ENCODE measurements around the gene SLC6A5. TPM values are rescaled to one million over a fixed set of nuclear protein-coding genes. Genes with fewer than 3 reads are reported as not detected.

SLC6A5 gene
- total RNA-seq, 1 experiment from 2014 or later: not detected

DNA sequence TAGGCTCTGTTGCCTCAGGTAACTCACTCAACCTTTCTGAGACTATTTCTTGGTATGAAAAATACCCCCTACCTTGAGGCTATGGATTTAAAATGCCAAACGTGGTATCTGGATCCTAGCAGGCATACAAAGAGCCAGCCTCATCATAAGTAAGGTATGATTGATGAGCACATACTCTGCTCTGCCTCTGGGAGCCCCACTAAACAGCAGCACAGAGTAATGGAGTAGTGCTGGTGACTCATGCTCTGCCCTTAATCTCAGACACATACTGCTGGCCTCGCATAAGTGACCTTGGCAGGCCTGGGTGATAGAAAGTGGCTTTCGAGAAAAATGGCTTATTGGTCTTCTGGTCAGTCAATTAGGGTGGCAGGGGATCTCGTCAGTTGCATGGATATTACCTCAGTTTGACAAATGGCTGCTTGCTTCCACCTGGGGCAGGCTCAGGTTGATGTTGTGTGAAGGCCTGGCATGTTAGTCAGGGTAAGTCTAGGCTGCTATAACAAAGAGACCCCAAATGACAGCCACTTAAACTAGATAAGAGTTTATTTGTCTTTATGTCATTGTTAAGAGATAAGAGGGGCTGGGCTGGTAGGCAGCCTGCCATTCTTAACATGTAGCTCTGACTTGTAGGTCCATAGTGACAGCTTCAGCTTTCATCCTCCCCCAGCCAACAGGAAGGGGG lies 15.2 kb upstream of the SLC6A5 start:
- Histone ChIP-seq H3K9me3 (replicated peaks) (no peaks in the 10 kb centered on the region), H3K4me1 (replicated peaks) (no peaks in the 10 kb centered on the region), H3K36me3 (no peaks in the 10 kb centered on the region), H3K4me3 (no peak overlapping the region), H3K27me3 (replicated peaks) (no peaks in the 10 kb centered on the region), H3K27ac (no peak overlapping the region)
- no peak for DNase-seq (ENCODE audit: low read depth in 1 of 2, low spot score in 2 of 2)

DNA sequence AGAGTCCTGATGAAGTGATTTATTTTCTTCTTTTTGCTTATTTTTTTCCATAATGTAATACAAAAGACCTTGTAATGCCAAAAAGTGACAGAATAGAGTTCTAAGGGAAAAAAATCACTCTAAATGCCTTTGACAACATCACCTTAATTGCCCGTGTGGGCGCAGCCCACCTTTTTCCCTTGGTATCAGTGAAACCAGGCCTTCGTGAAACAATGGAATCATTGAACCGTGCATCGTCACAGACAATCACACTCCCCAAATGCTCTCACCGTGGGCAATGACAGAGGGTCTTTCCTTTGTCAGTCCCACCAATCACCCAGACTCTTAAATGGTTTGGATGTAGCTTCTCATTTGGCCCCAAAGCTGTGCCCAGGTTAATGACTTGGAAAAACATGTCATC lies 9.6 kb upstream of the SLC6A5 start:
- no peak for DNase-seq (ENCODE audit: low read depth in 1 of 2, low spot score in 2 of 2)
- peaks cover 3% of the 10 kb centered on the region for H3K27me3 ChIP-seq (replicated peaks)

DNA sequence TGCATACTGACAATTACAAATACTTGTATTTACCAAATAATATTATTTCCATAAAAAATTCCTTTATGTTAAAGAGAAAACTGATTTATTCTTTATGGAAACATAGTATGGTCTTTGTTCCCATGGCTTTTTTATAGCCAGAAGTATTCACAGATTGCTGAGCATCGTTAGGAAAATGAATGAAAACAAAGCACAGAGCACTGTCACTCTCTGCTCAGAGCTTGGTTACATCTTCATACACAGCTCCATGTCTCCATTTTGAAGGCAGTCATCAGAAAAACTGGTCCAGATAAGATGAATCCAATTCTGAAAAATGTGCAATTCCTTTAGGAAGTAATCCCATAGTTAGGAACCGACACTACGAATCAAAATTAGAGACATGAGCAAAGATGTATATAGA lies 9.0 kb upstream of the SLC6A5 start:
- DNase-seq (ENCODE audit: low read depth in 1 of 2, low spot score in 2 of 2): no peak
- Histone ChIP-seq H3K36me3 (no peaks in the 10 kb centered on the region), H3K4me3 (no peak overlapping the region), H3K9me3 (replicated peaks) (no peaks in the 10 kb centered on the region), H3K27me3 (replicated peaks) (peaks cover 7% of the 10 kb centered on the region), H3K27ac (no peak overlapping the region), H3K4me1 (replicated peaks) (no peaks in the 10 kb centered on the region)

More for the DNA sequence above, 9.6 kb upstream of the SLC6A5 start:
- Histone ChIP-seq H3K27ac (no peak overlapping the region), H3K9me3 (replicated peaks) (no peaks in the 10 kb centered on the region), H3K4me3 (no peak overlapping the region), H3K4me1 (replicated peaks) (no peaks in the 10 kb centered on the region), H3K36me3 (no peaks in the 10 kb centered on the region)

DNA sequence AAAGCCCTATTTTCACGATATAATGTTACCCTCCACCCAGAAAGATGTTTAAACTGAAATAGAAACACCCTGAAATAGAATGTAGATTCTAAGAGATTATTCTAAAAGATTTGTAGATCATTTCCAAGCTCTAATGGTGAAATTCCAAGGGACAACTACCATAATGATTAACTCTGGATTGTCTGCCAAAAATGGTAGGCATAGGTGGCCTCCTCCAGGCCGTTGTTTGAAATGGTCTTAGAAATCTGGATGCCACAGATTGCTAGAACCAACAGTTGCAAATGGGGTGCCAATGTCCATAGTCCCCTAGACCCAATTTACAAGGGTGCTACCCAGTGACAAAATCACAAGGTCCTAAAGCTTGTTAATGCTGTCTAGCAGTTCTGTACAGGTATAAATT lies 6.7 kb upstream of the SLC6A5 start:
- Histone ChIP-seq H3K27me3 (replicated peaks) (peaks cover 27% of the 10 kb centered on the region), H3K27ac (no peak overlapping the region), H3K4me3 (no peak overlapping the region), H3K4me1 (replicated peaks) (no peaks in the 10 kb centered on the region), H3K36me3 (no peaks in the 10 kb centered on the region), H3K9me3 (replicated peaks) (no peaks in the 10 kb centered on the region)
- DNase-seq (ENCODE audit: low read depth in 1 of 2, low spot score in 2 of 2): no peak

DNA sequence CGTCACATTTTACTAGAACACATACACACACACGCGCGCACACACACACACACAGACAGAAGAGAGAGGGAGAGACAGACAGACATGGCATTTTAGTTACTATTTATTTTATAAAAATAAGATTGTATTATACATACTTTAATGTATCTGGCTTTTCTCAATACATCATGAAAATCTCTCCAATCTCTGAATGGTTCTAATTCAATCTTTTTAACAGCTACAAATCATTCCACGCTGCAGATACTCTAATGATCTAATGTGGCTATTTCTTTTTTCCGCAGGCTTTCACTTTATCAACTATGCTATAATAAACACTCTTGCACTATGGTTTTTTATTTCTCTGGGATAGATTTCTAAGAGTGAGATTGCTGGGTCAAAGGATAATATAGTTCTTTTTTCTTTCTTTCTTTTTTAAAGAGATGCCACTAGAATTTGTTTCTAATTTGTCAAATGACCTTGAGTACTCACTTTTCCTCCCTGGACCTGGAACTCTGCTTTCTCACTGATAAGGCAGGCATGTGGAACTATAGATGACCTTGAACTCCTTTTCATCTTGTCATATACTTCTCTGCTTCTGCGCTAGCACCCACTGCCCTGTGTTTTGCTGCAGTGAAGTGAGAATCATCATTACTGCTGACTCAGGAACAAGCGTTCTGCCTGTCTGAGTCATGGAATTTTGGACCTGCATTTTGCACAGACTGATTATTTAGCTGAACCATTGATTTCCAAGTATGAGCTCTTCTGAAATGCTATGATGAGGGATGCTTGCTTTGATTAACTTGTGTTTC lies 4.9 kb upstream of the SLC6A5 start:
- Histone ChIP-seq H3K27me3 (replicated peaks) (peaks cover 43% of the 10 kb centered on the region), H3K36me3 (no peaks in the 10 kb centered on the region), H3K4me3 (no peak overlapping the region)

DNA sequence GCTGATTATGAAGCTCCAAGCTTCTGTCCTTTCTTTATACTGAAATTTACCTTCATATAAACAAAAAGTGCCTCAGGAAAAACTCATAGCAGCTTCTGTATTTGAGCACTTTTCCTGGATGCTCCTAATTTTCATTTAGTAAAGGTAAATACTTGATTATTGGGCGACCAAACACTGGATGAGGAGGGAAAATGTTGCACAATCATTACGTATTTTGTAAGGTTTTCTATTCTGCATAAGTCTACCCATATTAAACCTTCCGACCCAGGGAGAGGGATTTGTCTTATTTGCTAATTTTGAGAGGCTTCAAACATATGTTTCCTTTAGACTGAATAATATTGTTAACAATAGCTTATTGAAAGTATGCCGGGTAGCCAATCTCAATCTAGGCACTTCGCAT lies 4.3 kb upstream of the SLC6A5 start:
- no peak overlapping the region for H3K4me3 ChIP-seq
- no peak overlapping the region for H3K27ac ChIP-seq
- DNase-seq (ENCODE audit: low read depth in 1 of 2, low spot score in 2 of 2): no peak
- no peaks in the 10 kb centered on the region for H3K4me1 ChIP-seq (replicated peaks)
- peaks cover 48% of the 10 kb centered on the region for H3K27me3 ChIP-seq (replicated peaks)
- H3K36me3 ChIP-seq: no peaks in the 10 kb centered on the region
- H3K9me3 ChIP-seq (replicated peaks): no peaks in the 10 kb centered on the region

More for the DNA sequence above, 4.9 kb upstream of the SLC6A5 start:
- Histone ChIP-seq H3K4me1 (replicated peaks) (no peaks in the 10 kb centered on the region), H3K9me3 (replicated peaks) (no peaks in the 10 kb centered on the region), H3K27ac (no peak overlapping the region)
- no peak for DNase-seq (ENCODE audit: low read depth in 1 of 2, low spot score in 2 of 2)

DNA sequence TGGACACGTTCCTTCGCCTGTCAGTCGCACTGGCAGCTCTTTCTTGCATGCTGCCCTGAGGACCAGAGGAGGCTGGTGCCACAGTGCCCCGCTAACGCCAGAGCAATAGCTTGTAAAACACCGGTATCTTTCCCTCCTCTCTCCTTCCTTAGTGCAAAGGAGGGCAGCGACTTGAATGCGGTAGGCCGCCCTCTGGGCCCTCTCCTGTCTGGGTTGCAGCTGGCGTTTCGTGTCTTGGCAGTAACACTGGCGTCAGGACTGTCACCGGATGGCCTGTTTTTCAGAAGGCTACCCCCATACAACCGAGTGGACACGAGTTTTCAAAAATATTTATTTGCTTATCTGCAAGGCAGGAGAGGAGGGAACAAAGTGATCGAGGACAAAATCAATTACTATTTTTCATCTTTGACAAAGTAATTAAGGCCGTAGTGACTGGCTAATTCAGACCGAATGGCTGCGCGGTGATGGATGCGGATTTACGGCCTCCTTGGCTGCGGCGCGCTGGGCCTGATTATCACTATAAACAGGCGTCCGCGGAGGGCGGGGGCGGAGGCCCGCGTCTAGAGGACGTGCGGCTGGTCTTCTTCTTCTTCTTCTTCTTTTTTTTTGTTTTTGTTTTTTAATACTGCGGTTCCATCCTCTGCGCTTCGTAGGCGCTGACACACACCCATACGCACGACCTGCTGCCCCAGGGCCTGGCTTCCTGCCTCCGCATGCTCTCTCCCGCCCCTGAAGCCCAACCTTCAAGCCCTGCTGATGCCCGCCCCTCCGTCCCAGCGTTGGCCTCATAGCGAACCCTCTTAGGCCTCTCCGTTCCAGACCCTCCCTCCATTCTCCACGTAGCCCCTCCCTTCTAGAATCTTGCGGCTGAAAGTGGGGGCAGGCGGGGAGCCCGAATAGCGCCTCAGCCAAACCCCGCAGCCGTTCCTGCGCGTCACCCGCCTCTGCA lies 2.9 kb upstream of the SLC6A5 start:
- Histone ChIP-seq H3K36me3 (no peaks in the 10 kb centered on the region), H3K4me3 (no peak overlapping the region), H3K27me3 (replicated peaks) (peaks cover 58% of the 10 kb centered on the region), H3K9me3 (replicated peaks) (no peaks in the 10 kb centered on the region), H3K4me1 (replicated peaks) (no peaks in the 10 kb centered on the region), H3K27ac (no peak overlapping the region)
- DNase-seq (ENCODE audit: low read depth in 1 of 2, low spot score in 2 of 2): no peak

DNA sequence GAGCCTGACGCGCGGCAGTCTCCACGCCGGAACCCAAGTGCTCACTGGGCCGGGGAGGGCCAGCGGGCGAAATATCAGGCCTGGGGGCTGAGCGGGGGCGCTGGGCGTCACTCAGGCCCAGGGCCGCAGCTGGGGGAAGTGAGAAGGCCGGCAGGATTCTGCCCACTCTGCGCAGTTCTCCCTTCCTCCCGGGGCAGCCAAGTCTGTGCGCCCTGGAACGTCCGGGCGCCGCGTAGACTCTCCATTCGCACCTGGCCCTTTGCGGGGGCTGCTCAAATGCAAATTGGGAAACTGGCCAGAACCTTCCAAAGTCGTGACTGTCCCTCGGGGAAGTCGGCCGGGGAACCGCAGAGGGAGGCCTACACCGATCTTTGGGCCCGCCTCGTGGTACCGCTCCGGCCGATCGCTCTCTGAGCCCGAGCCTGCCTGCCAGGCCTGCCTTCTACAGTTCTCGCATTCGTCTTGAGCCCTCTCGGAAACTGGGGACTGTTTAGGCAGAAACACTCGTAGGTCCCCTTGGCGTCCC lies 2.2 kb upstream of the SLC6A5 start:
- H3K27ac ChIP-seq: no peak overlapping the region
- no peaks in the 10 kb centered on the region for H3K9me3 ChIP-seq (replicated peaks)
- no peaks in the 10 kb centered on the region for H3K36me3 ChIP-seq
- no peaks in the 10 kb centered on the region for H3K4me1 ChIP-seq (replicated peaks)
- H3K4me3 ChIP-seq: no peak overlapping the region
- no peak for DNase-seq (ENCODE audit: low read depth in 1 of 2, low spot score in 2 of 2)
- peaks cover 63% of the 10 kb centered on the region for H3K27me3 ChIP-seq (replicated peaks)

DNA sequence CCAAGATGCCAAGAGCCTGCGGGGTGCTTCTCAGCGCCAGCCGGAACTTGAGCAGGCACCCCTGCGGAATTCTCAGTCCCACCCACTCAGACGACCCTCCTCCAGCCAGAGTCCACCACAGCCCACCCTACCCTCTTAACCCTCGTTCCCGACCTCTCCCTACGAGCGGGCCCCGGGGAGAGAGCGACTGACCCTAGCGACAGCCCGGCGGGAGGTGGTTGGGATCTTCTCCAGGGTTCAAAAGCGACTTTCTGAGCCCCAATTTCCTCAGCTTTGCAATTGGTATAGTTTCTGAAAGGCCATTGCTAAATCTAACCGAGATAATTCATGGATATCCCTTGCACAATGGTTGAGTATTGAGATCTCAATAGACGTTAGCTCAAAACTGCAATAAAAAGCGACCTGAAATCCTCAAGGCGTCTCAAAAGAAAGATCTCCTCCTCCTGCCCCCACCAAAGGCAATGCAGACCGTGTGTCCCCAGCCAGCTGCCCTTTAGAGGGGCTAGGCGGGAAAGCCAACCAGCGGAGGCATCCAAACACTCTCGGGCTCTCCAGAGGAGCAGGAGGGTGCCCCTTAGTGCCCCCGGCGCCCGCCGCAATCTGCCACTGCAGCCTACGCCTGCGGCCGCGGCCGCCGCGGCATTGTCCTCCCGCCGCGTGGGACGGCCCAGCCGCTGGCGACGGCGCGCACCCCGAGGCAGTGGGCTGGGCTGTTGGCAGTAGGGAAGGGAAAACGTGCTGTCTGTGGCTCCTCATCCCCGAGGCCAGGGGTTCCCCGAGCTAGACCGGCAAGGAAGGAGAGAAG lies 1.5 kb upstream of the SLC6A5 start:
- H3K4me1 ChIP-seq (replicated peaks): no peaks in the 10 kb centered on the region
- H3K4me3 ChIP-seq: no peak overlapping the region
- no peaks in the 10 kb centered on the region for H3K36me3 ChIP-seq
- no peaks in the 10 kb centered on the region for H3K9me3 ChIP-seq (replicated peaks)
- no peak overlapping the region for H3K27ac ChIP-seq
- DNase-seq (ENCODE audit: low read depth in 1 of 2, low spot score in 2 of 2): no peak
- peaks cover 70% of the 10 kb centered on the region for H3K27me3 ChIP-seq (replicated peaks)

DNA sequence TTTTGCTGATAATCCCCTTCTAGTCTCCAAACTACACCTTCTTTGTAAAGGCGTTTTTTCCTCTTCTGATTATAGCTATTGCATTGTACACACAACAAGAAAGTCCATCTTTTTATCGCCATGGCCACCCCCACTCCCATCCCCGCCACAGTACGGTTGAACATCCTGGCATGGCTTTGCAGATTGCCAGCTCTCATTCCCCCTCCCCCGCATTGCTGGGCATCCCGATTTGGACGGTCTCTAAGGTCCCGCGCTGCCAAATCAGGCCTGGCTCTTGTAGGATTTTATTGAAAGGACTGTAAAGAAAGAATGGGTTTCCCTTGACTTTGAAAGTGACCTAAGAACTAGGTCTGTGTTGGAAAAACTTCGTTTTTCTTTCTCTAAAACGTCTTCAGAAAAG lies 916 bp upstream of the SLC6A5 start:
- Histone ChIP-seq H3K27me3 (replicated peaks) (peaks cover 73% of the 10 kb centered on the region), H3K9me3 (replicated peaks) (no peaks in the 10 kb centered on the region), H3K4me1 (replicated peaks) (no peaks in the 10 kb centered on the region), H3K27ac (no peak overlapping the region), H3K36me3 (no peaks in the 10 kb centered on the region), H3K4me3 (no peak overlapping the region)
- DNase-seq (ENCODE audit: low read depth in 1 of 2, low spot score in 2 of 2): no peak

DNA sequence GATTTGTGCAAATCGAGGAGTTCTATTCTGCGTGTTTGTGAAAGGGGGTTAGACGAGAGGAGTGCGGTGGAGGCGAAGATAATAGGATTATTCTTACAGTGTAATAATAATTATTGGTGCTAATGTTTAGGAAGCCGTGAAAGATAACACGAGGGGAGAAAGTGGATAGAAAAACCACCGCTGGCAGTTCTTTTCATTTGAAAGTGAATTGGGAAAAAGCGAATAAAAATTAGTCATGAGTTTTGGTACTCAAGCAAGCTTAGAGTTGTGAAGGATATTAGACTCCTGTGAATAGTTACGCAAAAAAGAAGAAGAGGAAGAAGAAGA lies 575 bp downstream of the SLC6A5 start:
- Histone ChIP-seq H3K36me3 (no peaks in the 10 kb centered on the region), H3K9me3 (replicated peaks) (no peaks in the 10 kb centered on the region), H3K27ac (no peak overlapping the region)

DNA sequence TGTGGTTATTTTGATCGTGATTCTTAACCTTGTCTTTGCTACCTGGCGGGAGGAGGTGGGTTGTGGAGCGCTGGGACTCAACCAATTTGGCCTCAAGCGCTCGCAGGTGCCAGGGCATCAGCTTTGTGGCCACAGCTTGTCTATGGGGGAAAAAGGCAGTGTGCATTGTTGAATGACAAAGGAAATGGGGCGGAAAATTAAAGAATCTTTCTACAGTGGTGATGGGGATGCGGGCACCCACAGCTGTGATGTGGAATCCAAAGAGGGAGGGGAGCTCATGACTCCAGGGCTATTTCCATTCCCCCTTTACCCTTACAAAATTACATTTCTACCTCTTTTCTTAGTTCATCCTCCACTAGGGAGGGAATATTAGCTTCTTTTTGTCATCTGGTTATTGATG lies 1.1 kb downstream of the SLC6A5 start:
- Histone ChIP-seq H3K36me3 (no peaks in the 10 kb centered on the region), H3K9me3 (replicated peaks) (no peaks in the 10 kb centered on the region), H3K4me1 (replicated peaks) (no peaks in the 10 kb centered on the region), H3K27ac (no peak overlapping the region), H3K27me3 (replicated peaks) (peaks cover 72% of the 10 kb centered on the region), H3K4me3 (no peak overlapping the region)
- no peak for DNase-seq (ENCODE audit: low read depth in 1 of 2, low spot score in 2 of 2)

More for the DNA sequence above, 575 bp downstream of the SLC6A5 start:
- Histone ChIP-seq H3K4me3 (no peak overlapping the region), H3K27me3 (replicated peaks) (peaks cover 72% of the 10 kb centered on the region), H3K4me1 (replicated peaks) (no peaks in the 10 kb centered on the region)
- DNase-seq (ENCODE audit: low read depth in 1 of 2, low spot score in 2 of 2): no peak

All from SJSA1 (cell line).